Esophagus mucosa (tissue), 1 donor: ENCODE data around the gene RPL32. TPM values are rescaled to one million over a fixed set of nuclear protein-coding genes. Genes with fewer than 3 reads are reported as not detected.
"Not testable (repeated sequence)": the region's sequence is repeated elsewhere in the genome, so short reads cannot be mapped to it uniquely, and the experiment has no call there.

Source experiments
- ATAC-seq: fragments of 200-7000 bp; cut with Tn5 transposase; one replicate; pipeline ENCODE4 v1.9.1; 2020
- total RNA-seq: library from RNA; stranded (reverse); gene quantifications from one replicate; pipeline ENCODE4 v1.2.4, GENCODE V29; 2023
- donor health status: DM: yes; HTN: yes; CAD: no.

The RPL32 gene
- total RNA-seq, 1 donor from 2014 or later = 1,705 TPM

DNA sequence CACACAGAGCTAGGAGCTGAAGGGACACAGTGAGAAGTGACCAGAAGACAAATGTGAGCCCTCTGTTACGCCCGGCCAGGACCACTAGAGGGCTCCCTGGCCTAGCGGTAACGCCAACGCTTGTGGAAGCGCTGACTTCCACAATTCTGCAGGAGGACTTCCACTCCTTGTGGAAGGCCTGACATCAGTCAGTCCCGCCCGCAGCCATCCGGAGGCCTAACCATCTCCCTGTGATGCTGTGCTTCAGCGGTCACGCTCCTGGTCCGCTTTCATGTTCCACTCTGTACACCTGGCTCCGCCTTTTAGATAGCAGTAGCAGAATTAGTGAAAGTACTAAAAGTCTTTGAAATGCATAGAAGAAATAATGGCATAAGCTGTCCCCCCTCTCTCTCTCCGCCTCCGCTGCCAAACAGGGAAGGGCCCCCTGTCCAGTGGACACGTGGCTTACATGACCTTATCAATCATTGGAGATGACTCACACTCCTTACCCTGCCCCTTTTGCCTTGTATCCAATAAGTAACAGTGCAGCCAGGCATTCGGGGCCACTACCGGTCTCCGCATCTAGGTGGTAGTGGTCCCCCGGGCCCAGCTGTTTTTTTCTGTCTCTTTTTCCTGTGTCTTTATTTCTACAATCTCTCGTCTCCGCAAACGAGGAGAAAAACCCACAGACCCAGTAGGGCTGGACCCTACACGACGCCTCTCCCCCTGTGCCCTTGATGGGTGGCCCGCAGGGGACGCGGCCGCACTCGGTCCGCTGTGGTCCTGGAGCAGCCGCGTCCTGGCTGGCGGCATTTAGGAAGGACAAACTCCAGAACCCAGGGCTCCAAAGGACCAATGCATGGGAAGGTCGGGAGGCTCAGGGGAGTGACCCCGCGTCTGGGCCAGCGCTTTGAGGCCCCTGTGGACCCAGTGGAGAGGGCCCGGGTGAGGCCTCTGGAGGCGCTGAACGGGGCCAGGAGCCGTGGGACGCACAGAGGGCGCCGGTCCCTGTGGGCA, 27.0 kb upstream of the RPL32 start:
- peak; percentile 86 for ATAC-seq

DNA sequence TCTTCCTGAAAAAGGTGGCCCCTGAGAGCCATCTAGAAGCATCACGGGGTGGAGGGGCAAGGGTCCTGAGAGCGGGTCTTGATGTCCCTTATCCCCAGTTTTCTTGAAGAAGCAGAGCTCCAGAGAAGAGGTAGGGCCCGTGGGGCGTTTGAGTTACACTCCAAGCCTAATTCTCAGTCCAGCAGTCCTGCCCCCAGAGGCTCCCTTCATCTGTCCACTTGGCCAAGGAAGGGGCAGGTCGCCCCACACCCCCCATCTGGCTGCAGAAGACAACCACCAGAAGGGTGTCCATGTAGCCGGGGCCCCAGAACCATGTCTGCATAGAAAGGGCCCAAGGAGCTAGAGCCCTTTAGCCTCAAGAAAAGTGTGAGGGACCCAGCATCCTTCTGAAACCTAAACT, 25.5 kb upstream of the RPL32 start:
- no peak for ATAC-seq

DNA sequence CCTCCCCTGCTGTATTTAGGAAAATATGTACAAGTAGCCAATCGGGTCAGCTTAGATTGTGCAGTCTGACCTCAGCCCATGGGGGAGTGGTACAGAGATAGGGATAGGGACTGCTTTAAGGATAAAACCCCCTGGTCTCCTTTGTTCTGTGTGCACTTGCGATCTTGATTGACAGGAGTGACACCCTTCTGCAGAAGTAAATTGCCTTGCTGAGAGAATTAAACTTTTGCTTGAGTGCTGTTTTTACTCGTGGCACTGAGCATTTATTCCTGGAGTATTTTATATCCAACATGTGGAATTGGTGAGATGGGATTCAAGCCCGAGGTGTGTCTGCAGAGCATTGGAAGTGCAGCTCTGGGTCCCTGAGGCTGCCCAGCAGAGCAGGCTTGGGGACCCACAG, 23.9 kb upstream of the RPL32 start:
- ATAC-seq = no peak

DNA sequence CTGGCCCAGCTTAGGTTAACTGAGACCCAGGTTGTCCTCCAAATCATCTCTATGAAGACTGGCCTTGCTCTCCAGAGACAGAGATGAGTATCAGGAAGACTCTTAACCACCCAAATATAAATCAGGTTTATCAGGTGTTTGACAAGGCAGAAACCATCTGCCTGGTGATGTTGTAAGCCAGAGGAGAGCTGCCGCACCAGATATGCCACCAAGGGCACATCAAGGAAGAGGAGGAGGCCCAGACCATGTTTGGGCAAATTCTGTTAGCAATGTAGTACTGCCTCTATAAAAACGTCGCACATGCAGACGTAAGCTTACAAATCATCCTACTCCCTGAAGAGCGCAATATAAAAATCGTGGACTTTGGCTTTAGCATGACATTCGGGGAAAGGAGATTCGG, 21.0 kb upstream of the RPL32 start:
- ATAC-seq = no peak

DNA sequence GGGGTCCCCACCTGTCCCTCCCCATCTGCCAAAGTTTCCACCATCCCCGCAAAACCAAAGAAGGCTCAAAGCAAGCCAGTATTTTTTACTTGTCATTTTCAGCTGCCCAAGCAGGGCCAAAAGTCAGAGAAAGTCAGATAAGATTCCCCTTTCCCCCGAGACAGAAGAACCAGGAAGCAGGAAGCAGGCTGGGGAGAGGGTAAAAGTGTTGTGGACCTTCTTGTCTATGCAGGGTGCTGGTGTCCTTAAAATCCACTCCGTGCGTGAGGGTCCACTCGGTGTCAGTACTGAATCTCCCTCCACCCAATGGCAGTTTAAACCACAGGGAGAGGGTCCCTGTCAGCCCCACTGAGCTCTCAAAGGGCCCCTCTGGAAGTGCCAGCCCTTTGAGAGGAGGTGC, 20.2 kb upstream of the RPL32 start:
- no peak for ATAC-seq

DNA sequence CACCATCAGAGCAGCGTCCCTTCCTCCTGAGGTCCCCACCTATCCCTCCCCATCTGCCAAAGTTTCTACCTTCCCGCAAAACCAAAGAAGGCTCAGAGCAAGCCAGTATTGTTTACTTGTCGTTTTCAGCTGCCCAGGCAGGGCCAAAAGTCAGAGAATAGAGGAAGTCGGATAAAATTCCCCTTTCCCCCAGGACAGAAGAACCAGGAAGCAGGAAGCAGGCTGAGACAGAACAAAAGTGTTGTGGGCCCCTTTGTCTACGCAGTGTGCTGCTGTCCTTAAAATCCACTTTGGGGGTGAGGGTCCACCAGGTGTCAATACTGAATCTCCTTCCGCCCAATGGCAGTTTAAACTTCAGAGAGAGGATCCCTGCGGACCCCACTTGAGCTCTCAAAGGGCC, 18.5 kb upstream of the RPL32 start:
- ATAC-seq = no peak

DNA sequence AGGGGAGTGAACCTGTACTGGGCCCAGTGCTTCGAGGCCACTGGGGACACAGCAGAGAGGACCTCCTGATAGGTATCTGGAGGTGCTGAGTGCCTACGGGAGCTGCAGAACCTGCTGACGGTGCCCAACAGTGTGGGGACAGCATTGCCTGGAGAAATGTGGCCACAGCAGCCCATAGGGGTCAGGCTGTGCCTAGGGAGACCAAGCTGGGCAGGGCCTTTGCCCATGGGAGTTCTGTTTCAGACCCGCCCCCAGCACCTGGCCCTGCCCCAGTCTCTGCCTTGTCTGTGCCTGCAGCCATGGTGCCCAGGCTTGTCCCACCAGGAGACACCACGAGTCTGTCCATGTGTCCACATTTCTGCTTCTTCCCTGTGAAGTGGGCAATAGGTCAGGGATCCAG, 15.3 kb upstream of the RPL32 start:
- peak; percentile 56 for ATAC-seq

DNA sequence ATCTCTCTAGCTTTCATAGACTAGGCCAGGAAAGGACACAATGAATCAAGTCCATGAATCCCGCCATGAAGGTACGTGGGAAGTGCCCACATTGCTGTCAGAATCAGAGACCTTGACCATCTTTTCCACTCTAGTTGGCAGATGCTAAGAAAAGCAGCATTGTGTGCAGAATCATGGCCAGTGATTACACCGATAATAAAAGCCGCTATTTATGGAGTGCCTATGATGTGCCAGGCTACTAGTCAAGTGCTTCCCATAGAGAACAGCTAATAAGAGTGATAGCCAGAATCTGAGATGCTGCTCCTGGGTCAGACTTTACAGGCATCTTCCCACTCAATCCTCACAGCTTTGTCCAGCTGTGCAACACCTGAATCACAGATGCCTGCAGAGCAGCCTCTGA, 13.2 kb upstream of the RPL32 start:
- ATAC-seq = no peak

DNA sequence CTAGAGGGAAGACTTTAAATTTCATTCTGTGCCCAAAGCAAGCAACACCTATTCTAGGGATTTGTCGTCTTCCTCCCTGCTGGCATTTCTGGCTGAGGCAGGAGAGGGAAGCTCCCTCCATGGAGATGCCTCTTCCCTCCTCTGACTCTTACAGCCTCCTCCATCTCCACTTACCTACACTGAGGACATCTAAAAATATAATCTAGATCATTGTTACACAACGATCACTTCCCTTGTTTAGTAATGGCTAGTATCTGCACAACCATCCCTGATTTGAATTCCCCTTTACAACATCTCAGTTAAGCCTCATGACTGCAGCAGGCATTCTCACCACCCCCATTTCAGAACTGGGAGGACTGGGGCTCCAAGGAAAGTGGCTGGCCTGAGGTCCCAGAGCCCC, 12.5 kb upstream of the RPL32 start:
- not testable (repeated sequence) for ATAC-seq

DNA sequence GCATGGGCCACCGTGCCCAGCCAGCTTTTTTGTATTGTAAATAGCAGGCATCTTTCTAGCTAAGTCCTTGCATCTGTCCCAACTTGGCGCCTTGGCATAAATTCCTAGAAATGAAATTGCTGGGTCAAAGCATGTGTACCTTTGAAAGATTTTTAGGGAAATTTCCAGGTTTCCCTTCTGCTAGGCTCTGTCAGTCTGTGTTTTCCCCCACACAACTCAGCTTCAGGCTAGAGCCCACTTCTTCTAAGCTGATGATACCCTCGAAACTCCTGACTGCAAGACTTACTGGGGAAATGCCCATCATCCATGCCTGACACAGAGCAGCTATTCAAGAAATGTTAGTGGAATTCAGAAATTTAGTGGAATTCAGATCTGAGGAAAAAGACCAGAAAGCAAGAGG, 10.8 kb upstream of the RPL32 start:
- no peak for ATAC-seq

DNA sequence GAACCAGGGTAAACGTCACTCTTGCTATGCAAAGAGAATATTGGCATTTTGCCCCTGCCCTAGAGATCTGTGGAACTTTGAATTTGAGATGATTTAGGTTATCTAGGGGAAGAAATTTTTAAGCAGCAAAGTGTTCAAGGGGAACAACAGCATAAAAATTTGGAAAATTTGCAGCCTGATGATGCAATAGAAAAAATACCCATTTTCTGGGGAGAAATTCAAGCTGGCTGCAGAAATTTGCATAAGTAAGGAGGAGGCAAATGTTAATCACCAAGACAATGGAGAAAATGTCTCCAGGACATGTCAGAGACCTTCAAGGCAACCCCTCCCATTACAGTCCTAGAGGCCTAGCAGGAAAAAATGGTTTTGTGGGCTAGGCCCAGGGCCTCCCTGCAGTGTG, 4.4 kb upstream of the RPL32 start:
- no peak for ATAC-seq

DNA sequence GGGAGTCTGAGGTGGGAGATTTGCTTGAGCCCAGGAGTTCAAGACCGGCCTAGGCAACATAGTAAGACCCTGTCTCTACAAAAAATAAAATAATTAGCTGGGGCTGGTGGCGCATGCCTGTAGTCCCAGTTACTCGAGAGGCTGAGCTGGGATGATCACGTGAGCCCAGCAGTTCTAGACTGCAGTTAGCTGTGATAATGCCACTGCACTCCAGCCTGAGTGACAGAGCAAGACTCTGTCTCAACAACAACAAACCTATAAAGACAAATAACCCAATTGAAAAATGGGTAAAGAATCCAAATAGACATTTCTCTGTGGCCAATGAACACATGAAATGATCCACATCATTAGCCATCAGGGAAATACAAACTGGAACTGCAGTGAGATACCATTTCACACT, 1.1 kb upstream of the RPL32 start:
- no peak for ATAC-seq

DNA sequence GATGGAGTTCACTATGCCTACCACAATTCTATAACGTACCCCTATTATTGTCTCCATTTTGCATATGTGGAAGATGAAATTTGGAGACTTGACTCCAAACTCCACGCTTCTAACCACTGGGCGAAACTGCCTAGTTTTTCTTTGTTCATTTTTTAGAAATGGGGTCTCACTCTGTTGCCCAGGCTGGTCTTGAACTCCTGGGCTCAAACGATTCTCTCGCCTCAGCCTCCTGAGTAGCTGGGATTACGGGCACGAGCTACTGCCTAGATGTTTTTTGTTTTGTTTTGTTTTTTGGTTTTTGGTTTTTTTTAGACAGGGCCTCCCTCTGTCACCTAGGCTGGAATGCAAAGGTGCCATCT, 584 bp upstream of the RPL32 start:
- no peak for ATAC-seq

DNA sequence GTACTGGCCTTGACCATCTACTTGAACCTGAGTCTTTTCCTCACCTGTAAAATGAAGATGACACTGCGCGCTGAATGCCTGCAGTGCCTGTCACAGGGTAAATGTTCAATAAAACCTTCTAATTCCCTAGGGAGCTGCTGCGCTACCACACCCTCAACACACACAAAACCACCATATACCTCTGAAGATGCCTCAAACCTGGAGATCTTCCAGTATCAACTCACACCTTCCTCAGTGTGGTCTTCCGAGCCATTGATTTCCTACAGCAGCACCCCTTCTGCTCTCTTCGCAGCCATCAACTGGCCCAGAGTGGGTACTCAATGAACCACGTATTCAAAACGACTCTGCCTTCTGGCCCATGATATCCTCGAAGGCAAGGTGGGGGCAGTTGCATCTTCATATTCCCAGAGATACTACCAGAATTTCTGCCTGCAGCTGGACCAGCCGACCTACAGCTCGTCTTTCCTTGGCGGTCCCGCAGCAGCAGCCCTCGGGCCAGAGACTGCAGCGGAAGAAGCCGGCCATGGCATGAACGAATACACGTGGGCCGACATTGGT, 695 bp downstream of the RPL32 start:
- peak; percentile 39 for ATAC-seq

DNA sequence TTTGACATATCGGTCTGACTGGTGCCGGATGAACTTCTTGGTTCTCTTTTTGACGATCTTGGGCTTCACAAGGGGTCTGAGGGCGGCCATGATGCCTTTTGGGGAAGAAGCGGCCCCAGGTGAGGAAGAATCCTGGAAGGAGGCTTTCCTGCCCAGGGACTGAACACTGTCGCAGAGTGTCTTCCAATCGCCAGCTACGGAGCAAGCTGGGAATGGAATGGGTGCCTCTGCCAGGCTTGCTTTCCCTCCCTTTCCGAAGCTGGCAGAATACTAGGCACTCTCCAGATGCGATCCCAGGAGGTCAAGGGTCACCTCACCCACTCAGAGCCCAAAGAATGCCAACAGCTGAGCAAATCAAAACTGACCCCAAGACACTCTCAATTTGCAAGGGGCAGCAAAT, 1.2 kb downstream of the RPL32 start:
- ATAC-seq = not testable (repeated sequence)

DNA sequence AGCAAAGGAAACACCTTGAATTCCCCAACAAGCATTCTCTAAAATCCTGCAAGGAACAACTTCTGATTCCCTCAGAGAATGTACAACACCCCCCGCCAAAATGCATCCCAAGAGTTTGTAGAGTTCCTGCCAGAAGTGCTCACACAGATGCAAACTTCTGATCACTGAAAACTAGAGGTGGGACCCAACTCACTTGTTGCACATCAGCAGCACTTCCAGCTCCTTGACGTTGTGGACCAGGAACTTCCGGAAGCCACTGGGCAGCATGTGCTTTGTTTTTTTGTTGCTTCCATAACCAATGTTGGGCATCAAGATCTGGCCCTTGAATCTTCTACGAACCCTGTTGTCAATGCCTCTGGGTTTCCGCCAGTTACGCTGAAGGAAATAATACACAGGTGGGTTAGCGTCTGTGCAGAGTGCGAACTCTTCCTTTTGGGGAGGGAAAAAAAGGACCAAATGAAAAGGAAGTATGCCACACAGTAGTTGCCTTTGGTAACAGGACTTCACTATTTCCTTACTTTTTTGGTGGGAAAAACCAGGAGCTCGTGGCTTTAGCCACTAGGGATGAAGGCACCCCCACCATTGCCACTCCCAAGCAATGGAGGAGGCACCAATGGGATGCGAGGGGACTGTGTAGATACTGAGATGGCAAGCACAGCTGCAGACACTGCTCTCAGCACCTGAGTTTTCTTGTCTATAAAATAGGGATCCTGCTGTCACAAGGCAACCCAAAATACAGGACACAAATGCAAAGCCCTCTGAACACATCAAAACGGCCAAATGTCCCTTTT, 2.0 kb downstream of the RPL32 start:
- ATAC-seq = no peak

DNA sequence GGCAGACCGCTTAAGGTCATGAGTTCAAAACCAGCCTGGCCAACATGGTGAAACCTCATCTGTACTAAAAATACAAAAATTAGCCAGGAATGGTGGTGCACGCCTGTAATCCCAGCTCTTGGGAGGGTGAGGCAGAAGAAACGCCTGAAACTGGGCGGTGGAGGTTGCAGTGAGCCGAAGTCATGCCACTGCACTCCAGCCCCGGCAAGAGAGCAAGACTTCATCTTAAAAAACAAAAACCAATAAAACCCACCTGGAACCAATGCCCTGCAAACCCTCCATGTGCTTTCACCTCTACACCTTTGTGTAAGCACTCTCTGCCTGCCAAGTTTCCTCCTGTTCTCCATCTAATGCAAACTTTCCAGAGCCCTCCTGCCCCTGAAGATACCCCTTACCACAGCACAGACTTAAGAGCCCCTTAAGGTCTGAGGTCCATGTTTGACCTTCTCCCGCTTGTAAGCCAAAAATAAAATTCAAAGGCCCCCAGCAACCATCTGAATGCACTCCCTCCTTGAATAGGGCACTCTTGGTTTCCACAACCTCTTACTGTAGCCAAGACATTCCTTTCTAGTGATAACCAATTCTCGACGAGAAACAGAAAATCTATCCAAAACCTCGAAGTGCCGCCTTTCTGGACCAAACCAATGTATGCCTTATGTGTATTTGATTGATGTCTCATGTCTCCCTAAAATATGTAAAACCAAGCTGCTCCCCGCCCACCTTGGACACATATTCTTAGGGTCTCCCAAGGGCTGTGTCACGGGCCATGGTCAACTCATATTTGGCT, 3.0 kb downstream of the RPL32 start:
- ATAC-seq = no peak

DNA sequence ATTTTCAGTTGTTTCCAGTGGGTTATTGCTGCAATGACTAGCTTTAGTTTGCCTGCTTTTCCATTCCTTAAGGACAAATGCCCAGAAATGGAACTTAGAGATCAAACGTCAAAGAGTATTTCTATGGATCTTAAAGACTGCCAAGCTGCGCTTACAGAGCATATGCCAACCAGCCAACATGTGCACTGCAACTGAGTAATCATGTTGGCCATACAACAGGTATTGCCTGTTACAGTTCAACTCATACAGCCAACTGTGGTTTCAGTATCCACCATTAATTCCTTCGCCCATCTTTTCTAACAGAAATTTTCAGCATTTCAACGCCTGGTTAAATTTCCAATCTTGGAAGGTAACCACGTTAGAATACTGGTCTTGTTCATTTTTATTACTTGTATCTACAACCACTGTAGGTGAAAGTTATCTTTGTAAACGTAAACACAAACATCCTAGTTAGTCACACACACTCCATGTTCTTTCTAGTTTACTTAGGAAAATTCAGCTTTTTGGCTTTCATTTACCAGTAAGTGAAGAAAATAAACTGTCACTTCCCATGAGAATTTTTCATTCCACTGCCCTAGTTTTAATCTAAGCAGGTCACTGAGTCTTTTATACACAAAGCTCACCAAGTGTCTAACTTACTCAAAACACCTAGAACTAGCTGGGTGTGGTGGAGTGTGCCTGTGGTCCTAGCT, 3.9 kb downstream of the RPL32 start:
- no peak for ATAC-seq

DNA sequence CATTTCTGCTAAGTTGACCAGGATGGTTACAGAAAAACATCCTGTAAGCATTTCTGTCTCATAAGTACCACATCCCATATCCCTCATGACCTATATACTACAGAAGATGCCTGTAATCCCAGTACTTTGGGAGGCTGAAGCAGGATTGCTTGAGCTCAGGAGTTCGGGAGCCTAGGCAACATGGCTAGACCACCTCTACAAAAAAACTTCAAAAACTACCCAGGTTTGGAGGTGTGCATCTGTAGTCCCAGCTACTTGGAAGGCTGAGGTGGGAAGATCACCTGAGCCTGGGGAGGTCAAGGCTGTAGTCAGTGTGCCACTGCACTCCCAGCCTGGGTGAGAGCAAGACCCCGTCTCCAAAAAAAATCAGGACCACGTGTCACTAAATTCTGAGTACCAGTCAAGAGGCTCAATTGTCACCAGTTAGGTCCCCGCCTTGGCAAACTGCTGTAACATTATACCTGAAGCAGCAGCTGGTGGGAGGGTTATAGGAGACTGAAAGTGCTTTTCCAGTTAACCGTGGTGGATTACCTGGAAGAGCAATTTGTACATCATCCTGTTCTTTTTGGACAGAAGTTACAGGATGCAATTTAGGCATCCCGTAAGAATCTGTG, 6.2 kb downstream of the RPL32 start:
- no peak for ATAC-seq

DNA sequence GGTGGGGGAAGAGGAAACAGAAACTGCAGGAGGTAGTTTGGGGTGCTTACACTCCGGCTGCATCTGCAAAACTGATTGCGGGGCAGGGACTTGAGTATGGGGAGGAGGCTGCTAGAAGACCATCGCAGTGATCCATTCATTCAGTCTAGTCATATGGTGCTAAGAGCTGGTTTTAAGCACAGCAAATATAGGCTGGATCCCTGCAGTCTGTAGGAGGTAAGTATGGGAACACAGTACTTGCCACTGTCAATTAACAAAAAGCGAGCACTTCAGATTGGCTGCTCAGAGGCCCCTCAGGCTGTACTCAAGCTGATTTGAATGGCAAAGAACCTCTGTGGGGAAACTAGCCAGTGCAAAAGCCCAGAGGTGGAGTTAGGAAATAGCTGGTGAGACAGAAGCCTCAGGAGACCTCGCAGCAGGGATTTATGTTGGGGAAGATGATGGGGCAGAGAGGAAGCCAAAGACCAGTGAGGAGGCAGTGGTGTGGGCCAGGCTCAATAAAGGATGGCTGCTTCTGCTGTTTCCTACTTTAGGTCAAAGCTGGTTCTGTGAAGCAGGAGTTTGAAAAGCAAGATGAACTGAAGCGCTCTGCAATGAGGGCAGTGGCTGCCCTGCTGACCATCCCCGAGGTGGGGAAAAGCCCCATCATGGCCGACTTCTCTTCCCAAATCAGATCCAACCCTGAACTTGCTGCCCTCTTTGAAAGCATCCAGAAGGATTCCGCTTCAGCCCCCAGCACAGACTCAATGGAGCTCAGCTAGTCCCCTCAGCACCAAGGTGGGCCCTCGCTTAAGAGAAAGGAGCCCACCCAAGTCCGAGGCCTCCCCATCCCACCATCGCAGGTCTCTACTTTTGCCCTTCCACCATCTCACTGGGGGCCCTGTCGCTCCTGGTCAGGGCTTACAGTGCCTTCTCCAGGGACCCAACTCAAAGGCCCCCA, 7.9 kb downstream of the RPL32 start:
- ATAC-seq = no peak
